GM10248 (cell line): ENCODE results near the gene DOHH.

ENCODE experiments used
- CTCF ChIA-PET: fragments of 300-600 bp; sonication (Branson Sonifier 250); formaldehyde crosslinking; extraction: SDS; loops from one replicate; lab custom pipeline; 2021; ENCODE audit warnings: antibody characterized with exemption; lab: Yijun Ruan, JAX
- POLR2A ChIA-PET: fragments of 350-650 bp; sonication (Branson Sonifier 250); formaldehyde crosslinking; extraction: SDS; loops from one replicate; lab custom pipeline; 2020; ENCODE audit warnings: antibody characterized with exemption; lab: Yijun Ruan, JAX
- DNase-seq: peaks from one replicate; pipeline ENCODE4 v3.0.0; 2012; ENCODE audit errors: extremely low spot score
- TF ChIP-seq, protein P1 (sequence below): IDR thresholded peaks from 2 replicates; pipeline ENCODE4 v1.5.1; 2012; ENCODE audit warnings: mild to moderate bottlenecking, low read depth; ENCODE audit errors: extremely low read depth, missing control alignments, control extremely low read depth

Gene DOHH

DNA sequence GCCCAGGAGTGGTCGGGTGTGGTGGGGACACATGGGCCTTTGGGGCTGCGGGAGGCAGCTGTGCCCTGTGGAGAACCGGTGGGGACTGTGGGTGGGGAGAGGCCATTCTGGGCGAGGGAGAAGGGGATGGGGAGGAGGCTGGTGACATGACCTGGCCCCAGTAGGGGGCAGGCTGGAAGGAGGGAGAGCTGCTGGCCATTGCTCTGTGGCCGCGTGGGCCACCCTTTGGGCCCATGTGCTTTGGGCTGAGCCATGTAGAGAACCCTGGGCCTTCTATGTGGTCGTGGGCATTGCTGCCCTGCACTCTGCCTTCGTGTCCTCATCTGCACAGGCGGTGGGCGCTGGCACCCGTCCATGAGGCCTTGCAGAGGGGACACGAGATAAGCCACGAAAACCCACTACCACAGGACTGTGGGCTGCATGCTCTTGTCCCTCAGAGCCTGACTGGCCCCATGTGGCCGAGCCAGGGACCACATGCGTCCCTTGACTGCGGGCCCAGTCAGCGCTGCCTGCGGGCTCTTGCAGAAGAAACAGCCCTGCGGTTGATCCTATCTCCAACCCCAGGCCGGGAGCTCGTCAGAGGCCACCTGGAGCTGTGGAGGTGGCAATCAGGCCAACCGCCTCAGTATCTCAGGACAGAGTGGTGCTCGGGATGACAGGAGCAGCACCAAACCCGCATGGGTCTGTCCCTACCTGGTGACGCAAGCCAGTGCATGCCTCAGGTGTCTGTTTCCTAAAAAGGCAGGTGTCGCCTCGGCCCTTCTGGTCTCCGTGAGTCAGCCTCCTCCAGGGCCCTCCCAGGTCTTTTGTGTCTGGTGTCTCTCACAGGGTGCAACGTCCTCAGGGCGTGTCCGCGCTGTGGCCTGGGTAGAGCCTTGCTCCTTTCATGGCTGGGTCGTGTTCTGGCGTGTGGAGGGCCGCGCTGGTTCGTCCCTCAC is 20.0 kb upstream of the DOHH start:
- DNase-seq, result no peak
- TF ChIP-seq, protein P1, sequence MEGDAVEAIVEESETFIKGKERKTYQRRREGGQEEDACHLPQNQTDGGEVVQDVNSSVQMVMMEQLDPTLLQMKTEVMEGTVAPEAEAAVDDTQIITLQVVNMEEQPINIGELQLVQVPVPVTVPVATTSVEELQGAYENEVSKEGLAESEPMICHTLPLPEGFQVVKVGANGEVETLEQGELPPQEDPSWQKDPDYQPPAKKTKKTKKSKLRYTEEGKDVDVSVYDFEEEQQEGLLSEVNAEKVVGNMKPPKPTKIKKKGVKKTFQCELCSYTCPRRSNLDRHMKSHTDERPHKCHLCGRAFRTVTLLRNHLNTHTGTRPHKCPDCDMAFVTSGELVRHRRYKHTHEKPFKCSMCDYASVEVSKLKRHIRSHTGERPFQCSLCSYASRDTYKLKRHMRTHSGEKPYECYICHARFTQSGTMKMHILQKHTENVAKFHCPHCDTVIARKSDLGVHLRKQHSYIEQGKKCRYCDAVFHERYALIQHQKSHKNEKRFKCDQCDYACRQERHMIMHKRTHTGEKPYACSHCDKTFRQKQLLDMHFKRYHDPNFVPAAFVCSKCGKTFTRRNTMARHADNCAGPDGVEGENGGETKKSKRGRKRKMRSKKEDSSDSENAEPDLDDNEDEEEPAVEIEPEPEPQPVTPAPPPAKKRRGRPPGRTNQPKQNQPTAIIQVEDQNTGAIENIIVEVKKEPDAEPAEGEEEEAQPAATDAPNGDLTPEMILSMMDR, result no peak
- CTCF ChIA-PET, result interaction anchor here (1.8 kb wide), 1 partner anchor 36 kb away, joined by 6 read pairs; no protein-coding TSS in a partner anchor
- POLR2A ChIA-PET, result no interaction called here

DNA sequence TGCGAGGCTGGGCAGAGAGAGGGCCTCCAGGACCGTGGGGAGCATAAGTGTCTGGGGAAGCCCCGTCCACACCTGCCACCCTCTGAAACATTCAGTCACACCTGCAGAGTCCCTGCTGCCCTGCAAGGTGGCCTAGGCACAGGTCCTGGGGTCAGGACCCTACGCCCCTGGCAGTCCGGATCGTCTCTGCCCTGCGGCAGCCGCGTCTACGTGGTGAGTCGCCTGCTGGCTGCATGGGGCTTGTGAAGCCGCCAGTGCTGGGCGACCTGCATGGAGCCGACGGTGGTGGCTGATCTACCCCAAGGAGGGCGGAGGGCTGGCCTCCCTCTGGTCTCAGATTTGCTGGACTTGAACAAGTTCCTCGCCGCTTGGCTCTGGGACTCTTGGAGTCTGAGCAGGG is 18.7 kb upstream of the DOHH start:
- DNase-seq, result no peak
- ChIA-PET POLR2A (interaction anchor here (0.6 kb wide), 1 partner anchor 725 kb away, joined by 5 read pairs; no protein-coding TSS in a partner anchor), CTCF (interaction anchor here (1.4 kb wide), 1 partner anchor 8 kb away, joined by 3 read pairs; no protein-coding TSS in a partner anchor)
- TF ChIP-seq, protein P1, result no peak

DNA sequence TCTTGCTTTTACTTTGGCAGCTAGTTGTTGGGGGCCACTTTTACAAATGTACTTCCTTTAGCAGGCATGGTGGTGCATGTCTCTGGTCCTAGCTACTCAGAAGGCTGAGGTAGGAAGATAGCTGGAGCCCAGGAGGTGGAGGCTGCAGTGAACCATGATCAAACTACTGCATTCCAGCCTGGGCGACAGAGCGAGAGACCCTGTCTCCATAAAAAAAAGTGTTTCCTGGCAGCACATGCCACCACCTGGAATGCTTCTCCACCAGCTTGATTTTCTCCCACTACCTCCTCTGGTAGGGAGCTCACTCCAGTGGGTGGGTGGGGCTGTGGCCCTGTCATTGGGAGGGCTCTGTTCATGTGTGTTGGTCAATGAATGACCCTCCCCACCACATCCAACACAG is 18.2 kb upstream of the DOHH start:
- CTCF ChIA-PET, result interaction anchor here (1.4 to 2.6 kb wide), 2 partner anchors 8 to 26 kb away, joined by 3 to 11 read pairs; no protein-coding TSS in a partner anchor
- TF ChIP-seq, protein P1, result no peak
- POLR2A ChIA-PET, result interaction anchor here (0.6 kb wide), 1 partner anchor 725 kb away, joined by 5 read pairs; no protein-coding TSS in a partner anchor
- DNase-seq, result no peak

DNA sequence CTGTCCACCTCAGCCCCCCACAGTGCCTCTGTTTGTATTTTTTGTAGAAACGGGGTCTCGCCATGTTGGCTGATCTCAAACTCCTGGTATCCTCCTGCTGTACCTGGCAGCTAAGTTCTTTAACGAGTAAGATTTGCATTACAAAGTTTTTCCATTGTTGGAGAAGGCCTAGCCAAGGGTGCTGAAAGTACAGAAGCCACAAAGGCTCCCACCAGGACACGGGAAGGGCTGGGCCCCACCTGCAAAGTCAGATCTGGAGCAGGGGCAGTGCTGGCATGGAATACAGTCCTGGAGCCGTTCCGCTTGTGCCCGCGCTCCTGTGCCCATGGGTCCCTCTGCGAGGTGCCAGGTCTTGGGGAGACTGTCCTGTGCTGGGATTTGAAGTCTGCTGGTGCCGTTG is 17.8 kb upstream of the DOHH start:
- TF ChIP-seq, protein P1, result no peak
- ChIA-PET POLR2A (no interaction called here), CTCF (interaction anchor here (1.1 to 2.6 kb wide), 4 partner anchors 8 to 243 kb away, joined by 3 to 11 read pairs (median 3); no protein-coding TSS in a partner anchor)
- no peak for DNase-seq

DNA sequence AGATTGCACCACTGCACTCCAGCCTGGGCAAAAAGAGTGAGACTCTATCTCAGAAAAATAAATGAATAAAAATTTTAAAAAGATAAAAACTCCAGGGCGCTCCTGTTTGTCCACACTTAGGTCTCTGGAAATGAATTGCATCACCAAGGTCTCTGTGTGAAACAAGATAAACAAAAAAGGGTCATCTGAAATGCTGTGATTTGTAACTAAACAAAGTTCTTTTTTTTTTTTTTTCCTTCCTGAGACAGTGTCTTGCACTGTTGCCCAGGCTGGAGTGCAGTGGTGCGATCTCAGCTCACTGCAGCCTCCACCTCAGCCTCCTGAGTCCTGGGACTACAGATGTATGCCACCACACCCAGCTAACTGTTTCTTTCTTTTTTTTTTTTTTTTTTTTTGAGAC is 17.2 kb upstream of the DOHH start:
- no peak for DNase-seq
- POLR2A ChIA-PET, result no interaction called here
- TF ChIP-seq, protein P1, result no peak
- CTCF ChIA-PET, result interaction anchor here (1.1 to 2.6 kb wide), 4 partner anchors 9 to 242 kb away, joined by 3 to 11 read pairs (median 3); no protein-coding TSS in a partner anchor

DNA sequence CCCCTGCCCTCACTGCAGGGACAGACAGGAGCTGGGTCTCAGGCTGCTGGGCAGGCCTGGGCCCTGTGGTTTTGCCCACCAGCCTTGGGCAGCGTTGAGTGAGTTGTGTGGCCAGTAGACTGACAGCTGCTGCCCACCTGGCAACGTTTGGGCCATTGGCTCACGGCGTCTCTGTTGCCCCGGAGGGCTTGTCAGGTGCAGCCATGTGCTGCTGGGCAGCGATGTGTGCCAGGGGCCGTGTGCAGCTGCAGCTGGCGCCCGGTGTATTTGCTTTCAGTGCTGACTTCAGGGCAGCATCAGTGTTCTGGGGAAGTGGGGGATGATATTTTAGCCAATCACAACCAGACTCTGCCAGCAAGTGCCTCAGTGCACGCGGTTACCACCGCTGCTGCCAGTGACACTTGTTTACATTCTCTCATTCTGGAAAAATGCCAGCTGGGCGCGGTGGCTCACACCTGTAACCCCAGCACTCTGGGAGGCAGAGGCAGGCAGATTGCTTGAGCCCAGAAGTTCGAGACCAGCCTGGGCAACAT is 16.3 kb upstream of the DOHH start:
- CTCF ChIA-PET, result interaction anchor here (0.9 to 2.6 kb wide), 6 partner anchors 25 to 87 kb away, joined by 3 to 11 read pairs (median 3); no protein-coding TSS in a partner anchor
- POLR2A ChIA-PET, result no interaction called here
- DNase-seq, result no peak
- TF ChIP-seq, protein P1, result no peak
